H9 (cell line): ENCODE measurements around the gene SLX4IP. TPM values are rescaled to one million over a fixed set of nuclear protein-coding genes. Genes with fewer than 3 reads are reported as not detected.

ENCODE experiments used
- DNase-seq: peaks from one replicate; pipeline ENCODE4 v3.0.0-alpha.2; 2017
- H2AFZ ChIP-seq: one replicate; pipeline ENCODE4 v1.6.1; 2013; ENCODE audit warnings: mild to moderate bottlenecking, low read length, control low read depth, moderate library complexity
- H2AK5ac ChIP-seq: 2 replicates; pipeline ENCODE4 v1.6.1; 2013; ENCODE audit warnings: low read length, control low read depth, mixed read lengths; ENCODE audit not compliant: insufficient read length
- H2BK120ac ChIP-seq: one replicate; pipeline ENCODE4 v1.6.1; 2013; ENCODE audit warnings: low read depth, mild to moderate bottlenecking, low read length, control low read depth, inconsistent platforms; ENCODE audit not compliant: poor library complexity, severe bottlenecking
- H2BK12ac ChIP-seq: 2 replicates; pipeline ENCODE4 v1.6.1; 2013; ENCODE audit warnings: low read length, control low read depth, mixed read lengths, low read depth; ENCODE audit not compliant: insufficient read length
- H2BK15ac ChIP-seq: 2 replicates; pipeline ENCODE4 v1.6.1; 2013; ENCODE audit warnings: low read depth, low read length, control low read depth
- H2BK20ac ChIP-seq: one replicate; pipeline ENCODE4 v1.6.1; 2013; ENCODE audit warnings: low read depth, mild to moderate bottlenecking, low read length, control low read depth, inconsistent platforms; ENCODE audit not compliant: poor library complexity, severe bottlenecking
- H2BK5ac ChIP-seq: 2 replicates; pipeline ENCODE4 v1.6.1; 2013; ENCODE audit warnings: low read length, control low read depth, mixed read lengths; ENCODE audit not compliant: insufficient read length
- H3K14ac ChIP-seq: 2 replicates; pipeline ENCODE4 v1.6.1; 2013; ENCODE audit warnings: low read length, control low read depth; ENCODE audit not compliant: insufficient read depth
- H3K18ac ChIP-seq: 2 replicates; pipeline ENCODE4 v1.6.1; 2013; ENCODE audit warnings: low read depth, mild to moderate bottlenecking, mixed read lengths, low read length, control low read depth; ENCODE audit not compliant: insufficient read length
- H3K23ac ChIP-seq: 2 replicates; pipeline ENCODE4 v1.6.1; 2013; ENCODE audit warnings: low read length, control low read depth, mixed read lengths, low read depth; ENCODE audit not compliant: insufficient read length
- H3K23me2 ChIP-seq: 2 replicates; pipeline ENCODE4 v1.6.1; 2013; ENCODE audit warnings: low read depth, mild to moderate bottlenecking, mixed read lengths, low read length, control low read depth; ENCODE audit not compliant: insufficient read length, poor library complexity, severe bottlenecking
- H3K27ac ChIP-seq: 2 replicates; pipeline ENCODE4 v1.5.1; 2013; ENCODE audit warnings: low read length, control low read depth, mixed read lengths, low read depth; ENCODE audit not compliant: insufficient read length
- H3K27me3 ChIP-seq: 2 replicates; pipeline ENCODE4 v1.6.1; 2013; ENCODE audit warnings: low read length, control low read depth, inconsistent platforms; ENCODE audit not compliant: insufficient read depth
- H3K4ac ChIP-seq: 2 replicates; pipeline ENCODE4 v1.6.1; 2013; ENCODE audit warnings: low read depth, mild to moderate bottlenecking, control low read depth, inconsistent platforms, low read length, moderate library complexity
- H3K4me1 ChIP-seq: 2 replicates; pipeline ENCODE4 v1.6.1; 2013; ENCODE audit warnings: low read length, control low read depth, inconsistent platforms; ENCODE audit not compliant: insufficient read depth
- H3K4me2 ChIP-seq: 2 replicates; pipeline ENCODE4 v1.6.1; 2013; ENCODE audit warnings: low read length, control low read depth, mixed read lengths; ENCODE audit not compliant: insufficient read length, insufficient read depth
- H3K56ac ChIP-seq: 2 replicates; pipeline ENCODE4 v1.6.1; 2013; ENCODE audit warnings: low read depth, mild to moderate bottlenecking, mixed read lengths, low read length, control low read depth; ENCODE audit not compliant: insufficient read length
- H3K79me1 ChIP-seq: 2 replicates; pipeline ENCODE4 v1.6.1; 2013; ENCODE audit warnings: low read depth, mild to moderate bottlenecking, moderate library complexity, low read length, control low read depth, inconsistent platforms; ENCODE audit not compliant: insufficient read depth, poor library complexity, severe bottlenecking
- H3K79me2 ChIP-seq: 2 replicates; pipeline ENCODE4 v1.6.1; 2013; ENCODE audit warnings: low read length, control low read depth, inconsistent platforms; ENCODE audit not compliant: insufficient read depth
- H3K9ac ChIP-seq: 2 replicates; pipeline ENCODE4 v1.6.1; 2013; ENCODE audit warnings: low read length, control low read depth, mixed read lengths; ENCODE audit not compliant: insufficient read length; ENCODE audit errors: extremely low read depth
- H3K9me3 ChIP-seq: one replicate; pipeline ENCODE4 v1.6.1; 2013; ENCODE audit warnings: low read depth, low read length, inconsistent platforms; ENCODE audit not compliant: control insufficient read depth
- H3T11ph ChIP-seq: one replicate; pipeline ENCODE4 v1.6.1; 2013; ENCODE audit warnings: mild to moderate bottlenecking, low read length, control low read depth, inconsistent platforms
- H4K20me1 ChIP-seq: one replicate; pipeline ENCODE4 v1.6.1; 2013; ENCODE audit not compliant: control insufficient read depth, insufficient read length, insufficient read depth
- H4K5ac ChIP-seq: 2 replicates; pipeline ENCODE4 v1.6.1; 2013; ENCODE audit warnings: low read depth, mild to moderate bottlenecking, mixed read lengths, low read length, control low read depth; ENCODE audit not compliant: insufficient read length
- H4K8ac ChIP-seq: replicated peaks from 2 replicates; pipeline ENCODE4 v1.6.1; 2013; ENCODE audit warnings: low read length, control low read depth, mixed read lengths, low read depth; ENCODE audit not compliant: insufficient read length
- H4K91ac ChIP-seq: 2 replicates; pipeline ENCODE4 v1.6.1; 2013; ENCODE audit warnings: low read depth, mild to moderate bottlenecking, moderate library complexity, mixed read lengths, low read length, control low read depth; ENCODE audit not compliant: insufficient read length
- H3K27ac Mint-ChIP-seq, 3 experiments: 2 replicates in 2 of 3; 3 replicates in 1 of 3; pipeline ENCODE4 v1.8.0; 2020 to 2021; ENCODE audit warnings: mixed read lengths in 3 of 3, mild to moderate bottlenecking in 1 of 3, moderate library complexity in 1 of 3
- H3K27me3 Mint-ChIP-seq: 2 replicates; pipeline ENCODE4 v1.8.0; 2021; ENCODE audit warnings: low read depth, mild to moderate bottlenecking, moderate library complexity, mixed read lengths
- H3K36me3 Mint-ChIP-seq, 3 experiments: 2 replicates in 2 of 3; 3 replicates in 1 of 3; pipeline ENCODE4 v1.8.0; 2020 to 2021; ENCODE audit warnings: low read depth in 3 of 3, mixed read lengths in 3 of 3; ENCODE audit not compliant: insufficient read depth in 1 of 3
- H3K4me1 Mint-ChIP-seq, 2 experiments: 2 replicates each; pipeline ENCODE4 v1.8.0; 2020; ENCODE audit warnings: mixed read lengths in 2 of 2
- H3K4me3 Mint-ChIP-seq, 2 experiments: 2 replicates in 1 of 2; 3 replicates in 1 of 2; pipeline ENCODE4 v1.8.0; 2020 to 2021; ENCODE audit warnings: mild to moderate bottlenecking in 2 of 2, mixed read lengths in 2 of 2, moderate library complexity in 1 of 2
- H3K9me3 Mint-ChIP-seq, 2 experiments: 2 replicates in 1 of 2; 3 replicates in 1 of 2; pipeline ENCODE4 v1.8.0; 2020; ENCODE audit warnings: mild to moderate bottlenecking in 2 of 2, mixed read lengths in 2 of 2, moderate library complexity in 1 of 2
- CTCF ChIP-seq: fragments of 200-600 bp; sonication (generic); conservative IDR thresholded peaks from 3 replicates; pipeline ENCODE4 v1.8.0; 2021; ENCODE audit warnings: antibody characterized with exemption, mild to moderate bottlenecking
- WGBS: extraction: QIAGEN DNeasy Blood & Tissue Kit; methylation state at CpG from one replicate; pipeline ENCODE4 v1.1.7; 2013; ENCODE audit warnings: missing lambda C conversion rate, low lambda C conversion rate, mixed read lengths; ENCODE audit not compliant: insufficient read length; ENCODE audit errors: extremely low coverage; 5-methylcytosine and 5-hydroxymethylcytosine counted together
- total RNA-seq: library from RNA; stranded (reverse); gene quantifications from 2 replicates; pipeline ENCODE4 v1.2.1, GENCODE V29; 2021

SLX4IP gene
- total RNA-seq, 1 experiment from 2014 or later = 7.9 TPM

- H3T11ph ChIP-seq = no peak overlapping the region
- no peak overlapping the region for H2BK120ac ChIP-seq
- H3K4me2 ChIP-seq = no peak overlapping the region
- peaks cover 12% of the 10 kb centered on the region; the same call in 1 of the 2 replicates for H3K4me1 ChIP-seq
- H3K18ac ChIP-seq = no peak overlapping the region
- H3K4ac ChIP-seq = no peak overlapping the region
- no peak overlapping the region for H3K14ac ChIP-seq
- no peak overlapping the region for H4K8ac ChIP-seq
- no peak overlapping the region for H2BK12ac ChIP-seq
- H3K27ac ChIP-seq = no peak overlapping the region
- H3K9me3 ChIP-seq = no peaks in the 10 kb centered on the region
- H3K9ac ChIP-seq = no peak overlapping the region
- no peaks in the 10 kb centered on the region for H3K27me3 ChIP-seq
- no peak overlapping the region for H2BK5ac ChIP-seq
- Mint-ChIP-seq H3K4me1 (peaks cover 35 to 40% of the 10 kb centered on the region in 2 experiments), H3K36me3 (peaks cover 61 to 100% (median 88%) of the 10 kb centered on the region in 3 experiments), H3K9me3 (no peaks in the 10 kb centered on the region), H3K27me3 (no peaks in the 10 kb centered on the region; the same call in 1 of the 2 replicates), H3K4me3 (no peak overlapping the region; a peak in 1 of 5 replicates), H3K27ac (no peak overlapping the region; a peak in 1 of 7 replicates)
- H2BK15ac ChIP-seq = no peak overlapping the region
- H2AFZ ChIP-seq = no peak overlapping the region
- H3K23me2 ChIP-seq = no peaks in the 10 kb centered on the region
- no peak overlapping the region for H3K56ac ChIP-seq
- no peaks in the 10 kb centered on the region for H3K79me2 ChIP-seq
- H2BK20ac ChIP-seq = no peak overlapping the region
- no CpG with 5 or more reads among the region's 4 CpGs for WGBS
- DNase-seq = no peak
- no peaks in the 10 kb centered on the region for H4K20me1 ChIP-seq
- H3K23ac ChIP-seq = no peak overlapping the region
- TF ChIP-seq CTCF = no peak
- peaks cover 4% of the 10 kb centered on the region for H3K79me1 ChIP-seq
- no peak overlapping the region for H2AK5ac ChIP-seq
- no peak overlapping the region for H4K91ac ChIP-seq
- H4K5ac ChIP-seq = no peak overlapping the region
Measured at GRCh38 chr20:10646006-10646405, 210.9 kb downstream of the SLX4IP start.
